NCI-H2227 treated with DMSO at 0.1 percent for 48 hours (cell line): ENCODE results near the gene MRGPRX2.

Experiments
- DNase-seq: peaks from one replicate; lab custom pipeline; 2025; lab: John Stamatoyannopoulos, UW

MRGPRX2 gene

GRCh38 chr11:19075636-19076035 lies 15.1 kb upstream of the MRGPRX2 start:
- DNase-seq = no peak

GRCh38 chr11:19073454-19074415 lies 13.2 kb upstream of the MRGPRX2 start:
- DNase-seq = no peak

GRCh38 chr11:19072464-19072863 lies 11.9 kb upstream of the MRGPRX2 start:
- no peak for DNase-seq

GRCh38 chr11:19071255-19071654 lies 10.7 kb upstream of the MRGPRX2 start:
- peak; percentile 91 for DNase-seq

GRCh38 chr11:19059833-19060232 lies 684 bp downstream of the MRGPRX2 start:
- DNase-seq = no peak

GRCh38 chr11:19055905-19056304 lies 4.6 kb downstream of the MRGPRX2 start:
- no peak for DNase-seq

GRCh38 chr11:19055016-19055415 lies 5.5 kb downstream of the MRGPRX2 start:
- no peak for DNase-seq

- no peak for DNase-seq
Measured at GRCh38 chr11:19053909-19054308, 6.6 kb downstream of the MRGPRX2 start.

GRCh38 chr11:19050281-19050680 lies 10.2 kb downstream of the MRGPRX2 start:
- no peak for DNase-seq

- DNase-seq = no peak
Measured at GRCh38 chr11:19049351-19049750, 11.2 kb downstream of the MRGPRX2 start.

- DNase-seq = no peak
Measured at GRCh38 chr11:19040051-19040450, 20.5 kb downstream of the MRGPRX2 start.

- no peak for DNase-seq
Measured at GRCh38 chr11:19039409-19039808, 21.1 kb downstream of the MRGPRX2 start.

- no peak for DNase-seq
Measured at GRCh38 chr11:19032990-19033389, 27.5 kb downstream of the MRGPRX2 start.

- DNase-seq = no peak
Measured at GRCh38 chr11:19027829-19028595, 32.5 kb downstream of the MRGPRX2 start.

- DNase-seq = no peak
Measured at GRCh38 chr11:19026862-19027261, 33.7 kb downstream of the MRGPRX2 start.

GRCh38 chr11:19025481-19026406 lies 34.8 kb downstream of the MRGPRX2 start:
- no peak for DNase-seq

- no peak for DNase-seq
Measured at GRCh38 chr11:19020831-19021230, 39.7 kb downstream of the MRGPRX2 start.

GRCh38 chr11:19018901-19019300 lies 41.6 kb downstream of the MRGPRX2 start:
- DNase-seq = no peak

GRCh38 chr11:19013181-19013857 lies 47.2 kb downstream of the MRGPRX2 start:
- no peak for DNase-seq

- no peak for DNase-seq
Measured at GRCh38 chr11:19012636-19013035, 47.9 kb downstream of the MRGPRX2 start.
